Peyer's patch (tissue), 4 donors: ENCODE data around the gene ENO4.

ENCODE experiments used
- POLR2A ChIP-seq, 2 donors: fragments of 450-650 bp; IDR thresholded peaks; one replicate each; pipeline ENCODE4 v1.5.1; 2017; ENCODE audit warnings: antibody characterized with exemption in 2 of 2, mild to moderate bottlenecking in 2 of 2, moderate library complexity in 2 of 2
- TF ChIP-seq, protein P1 (sequence below), 6 experiments: fragments of 450-650 bp in 4 of 6; fragments of 200-600 bp in 2 of 6; sonication (generic) in 1 of 6; IDR thresholded peaks; one replicate each; pipeline ENCODE4 v1.5.1; 2017 to 2019; ENCODE audit warnings: antibody characterized with exemption in 6 of 6, mild to moderate bottlenecking in 3 of 6, moderate library complexity in 1 of 6

DNA sequence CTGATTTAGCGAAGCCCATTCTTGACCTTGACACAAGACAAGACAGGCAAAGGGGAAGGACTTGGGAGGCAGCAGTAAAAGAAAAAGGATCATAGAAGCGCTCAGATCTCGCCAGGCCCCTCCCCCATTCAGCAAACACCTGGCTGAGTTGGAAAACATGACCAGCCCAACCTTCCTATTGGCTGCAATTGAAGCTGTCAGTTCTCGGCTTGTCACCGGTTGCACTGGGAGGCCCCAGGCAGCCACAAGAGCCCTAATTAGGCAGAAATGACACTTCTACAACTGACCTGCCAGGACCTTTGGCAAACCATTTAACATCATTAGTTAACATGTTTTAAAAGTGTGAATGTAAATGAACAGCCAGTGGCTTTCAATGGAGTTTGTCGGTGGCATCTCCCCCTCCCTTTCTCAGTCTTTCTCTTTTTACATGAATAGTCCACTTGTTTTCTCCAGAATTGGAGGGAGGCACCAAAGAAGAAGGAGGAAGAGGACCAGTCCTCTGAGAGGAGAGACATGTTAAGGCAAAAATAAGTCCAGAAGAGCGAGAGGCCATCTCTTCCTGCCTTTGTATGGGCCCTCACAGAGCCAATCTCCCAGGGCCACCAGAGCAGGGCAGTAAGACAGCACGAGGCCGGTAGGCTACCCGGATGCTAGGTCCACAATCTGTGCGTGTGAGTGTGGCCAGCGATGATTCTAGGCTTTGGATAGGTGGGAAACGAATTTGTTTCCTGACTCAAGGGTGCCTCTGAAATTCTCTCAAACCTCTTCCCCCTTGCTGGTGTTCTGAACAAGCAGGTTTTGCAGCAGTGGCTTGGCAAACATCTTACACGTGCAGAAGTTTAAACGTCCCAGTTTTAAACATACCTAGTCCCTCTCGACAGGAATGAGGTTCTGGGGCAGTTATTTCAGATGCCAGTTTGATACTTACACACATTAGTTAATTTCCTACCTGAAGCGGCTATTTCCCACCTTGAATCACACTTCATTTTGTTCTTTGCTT is 15.0 kb upstream of the ENO4 start:
- TF ChIP-seq, protein P1, sequence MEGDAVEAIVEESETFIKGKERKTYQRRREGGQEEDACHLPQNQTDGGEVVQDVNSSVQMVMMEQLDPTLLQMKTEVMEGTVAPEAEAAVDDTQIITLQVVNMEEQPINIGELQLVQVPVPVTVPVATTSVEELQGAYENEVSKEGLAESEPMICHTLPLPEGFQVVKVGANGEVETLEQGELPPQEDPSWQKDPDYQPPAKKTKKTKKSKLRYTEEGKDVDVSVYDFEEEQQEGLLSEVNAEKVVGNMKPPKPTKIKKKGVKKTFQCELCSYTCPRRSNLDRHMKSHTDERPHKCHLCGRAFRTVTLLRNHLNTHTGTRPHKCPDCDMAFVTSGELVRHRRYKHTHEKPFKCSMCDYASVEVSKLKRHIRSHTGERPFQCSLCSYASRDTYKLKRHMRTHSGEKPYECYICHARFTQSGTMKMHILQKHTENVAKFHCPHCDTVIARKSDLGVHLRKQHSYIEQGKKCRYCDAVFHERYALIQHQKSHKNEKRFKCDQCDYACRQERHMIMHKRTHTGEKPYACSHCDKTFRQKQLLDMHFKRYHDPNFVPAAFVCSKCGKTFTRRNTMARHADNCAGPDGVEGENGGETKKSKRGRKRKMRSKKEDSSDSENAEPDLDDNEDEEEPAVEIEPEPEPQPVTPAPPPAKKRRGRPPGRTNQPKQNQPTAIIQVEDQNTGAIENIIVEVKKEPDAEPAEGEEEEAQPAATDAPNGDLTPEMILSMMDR (IDR thresholded peaks at IDR 0.05), result no peak
- TF ChIP-seq POLR2A (IDR thresholded peaks at IDR 0.05), result no peak
